Transverse colon (tissue), 3 donors: ENCODE measurements around the gene NTHL1.

Source experiments
- POLR2A ChIP-seq: fragments of 450-650 bp; IDR thresholded peaks from one replicate; pipeline ENCODE4 v1.6.1; 2016; ENCODE audit warnings: antibody characterized with exemption, mild to moderate bottlenecking, moderate library complexity
- TF ChIP-seq, protein P1 (sequence below), 5 experiments: fragments of 200-600 bp in 3 of 5; fragments of 450-650 bp in 2 of 5; sonication (generic) in 3 of 5; IDR thresholded peaks; 1 replicate in 2 of 5; 2 replicates in 3 of 5; pipeline ENCODE4 v1.5.1; 2016 to 2017; ENCODE audit warnings: antibody characterized with exemption in 5 of 5, inconsistent platforms in 3 of 5, mild to moderate bottlenecking in 2 of 5, moderate library complexity in 1 of 5

DNA sequence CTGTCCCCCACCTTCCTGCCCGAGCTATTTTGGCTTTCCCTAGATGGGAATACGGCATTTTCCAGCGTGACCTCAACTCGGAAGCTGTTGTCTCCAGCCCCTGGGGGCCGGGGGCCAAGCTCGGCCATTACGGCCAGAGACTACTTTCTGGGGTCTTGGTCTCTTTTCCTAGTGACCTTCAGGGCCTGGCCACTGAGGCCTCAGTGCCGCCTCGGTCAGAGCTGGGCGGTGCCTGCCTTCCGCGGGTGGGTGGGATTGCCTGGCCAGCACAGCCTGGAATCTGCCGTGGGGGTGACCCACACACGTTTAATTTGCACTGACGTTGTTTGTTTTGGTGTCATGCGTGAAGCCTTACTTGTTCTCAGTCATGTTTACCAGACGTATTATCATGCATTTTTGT is 29.4 kb upstream of the NTHL1 start:
- TF ChIP-seq, protein P1, sequence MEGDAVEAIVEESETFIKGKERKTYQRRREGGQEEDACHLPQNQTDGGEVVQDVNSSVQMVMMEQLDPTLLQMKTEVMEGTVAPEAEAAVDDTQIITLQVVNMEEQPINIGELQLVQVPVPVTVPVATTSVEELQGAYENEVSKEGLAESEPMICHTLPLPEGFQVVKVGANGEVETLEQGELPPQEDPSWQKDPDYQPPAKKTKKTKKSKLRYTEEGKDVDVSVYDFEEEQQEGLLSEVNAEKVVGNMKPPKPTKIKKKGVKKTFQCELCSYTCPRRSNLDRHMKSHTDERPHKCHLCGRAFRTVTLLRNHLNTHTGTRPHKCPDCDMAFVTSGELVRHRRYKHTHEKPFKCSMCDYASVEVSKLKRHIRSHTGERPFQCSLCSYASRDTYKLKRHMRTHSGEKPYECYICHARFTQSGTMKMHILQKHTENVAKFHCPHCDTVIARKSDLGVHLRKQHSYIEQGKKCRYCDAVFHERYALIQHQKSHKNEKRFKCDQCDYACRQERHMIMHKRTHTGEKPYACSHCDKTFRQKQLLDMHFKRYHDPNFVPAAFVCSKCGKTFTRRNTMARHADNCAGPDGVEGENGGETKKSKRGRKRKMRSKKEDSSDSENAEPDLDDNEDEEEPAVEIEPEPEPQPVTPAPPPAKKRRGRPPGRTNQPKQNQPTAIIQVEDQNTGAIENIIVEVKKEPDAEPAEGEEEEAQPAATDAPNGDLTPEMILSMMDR (IDR thresholded peaks at IDR 0.05) = no peak
- no peak for TF ChIP-seq POLR2A
